Muscle of back (tissue), 11 donors: ENCODE data around the gene GNB1L. TPM values are rescaled to one million over a fixed set of nuclear protein-coding genes. Genes with fewer than 3 reads are reported as not detected.

Source experiments
- DNase-seq, 3 donors: peaks; one replicate each; pipeline versions ENCODE4 v3.0.0 to v3.0.0-alpha.2; 2013
- polyA plus RNA-seq, 10 donors: library from polyadenylated mRNA; unstranded; fragments of 120-200 nt; gene quantifications; one replicate each; pipeline ENCODE4 v1.2.1, GENCODE V29; 2013; ENCODE audit not compliant: insufficient read length in 10 of 10

Gene GNB1L
- polyA plus RNA-seq, 10 donors, result 2.1 to 5.3 (median 3.7) TPM

DNA sequence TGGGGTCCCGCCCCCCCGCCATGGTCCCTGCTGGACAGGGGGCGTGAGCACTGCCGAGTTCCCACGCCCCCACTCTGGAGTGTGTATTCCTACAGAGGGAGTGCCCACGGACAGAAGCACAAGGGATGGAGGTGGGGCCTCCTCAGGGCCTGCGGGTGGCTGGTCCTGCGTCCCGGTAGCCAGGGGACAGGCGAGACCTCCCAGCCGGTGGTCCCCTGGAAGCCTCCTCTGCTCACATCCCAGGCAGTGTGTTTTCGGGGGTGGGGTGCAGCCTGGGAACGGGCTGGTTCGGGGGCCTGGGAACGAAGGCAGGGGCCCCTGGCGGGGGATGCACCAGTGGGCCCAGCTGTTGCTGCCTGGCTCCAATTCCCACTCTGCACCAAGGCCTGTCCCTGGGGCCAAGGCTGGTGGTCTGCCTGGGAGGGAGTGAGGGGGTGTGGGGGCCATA lies 115.2 kb downstream of the GNB1L start:
- DNase-seq, result no peak

GRCh38 chr22:19738664-19739447 lies 115.8 kb downstream of the GNB1L start:
- no peak for DNase-seq

DNA sequence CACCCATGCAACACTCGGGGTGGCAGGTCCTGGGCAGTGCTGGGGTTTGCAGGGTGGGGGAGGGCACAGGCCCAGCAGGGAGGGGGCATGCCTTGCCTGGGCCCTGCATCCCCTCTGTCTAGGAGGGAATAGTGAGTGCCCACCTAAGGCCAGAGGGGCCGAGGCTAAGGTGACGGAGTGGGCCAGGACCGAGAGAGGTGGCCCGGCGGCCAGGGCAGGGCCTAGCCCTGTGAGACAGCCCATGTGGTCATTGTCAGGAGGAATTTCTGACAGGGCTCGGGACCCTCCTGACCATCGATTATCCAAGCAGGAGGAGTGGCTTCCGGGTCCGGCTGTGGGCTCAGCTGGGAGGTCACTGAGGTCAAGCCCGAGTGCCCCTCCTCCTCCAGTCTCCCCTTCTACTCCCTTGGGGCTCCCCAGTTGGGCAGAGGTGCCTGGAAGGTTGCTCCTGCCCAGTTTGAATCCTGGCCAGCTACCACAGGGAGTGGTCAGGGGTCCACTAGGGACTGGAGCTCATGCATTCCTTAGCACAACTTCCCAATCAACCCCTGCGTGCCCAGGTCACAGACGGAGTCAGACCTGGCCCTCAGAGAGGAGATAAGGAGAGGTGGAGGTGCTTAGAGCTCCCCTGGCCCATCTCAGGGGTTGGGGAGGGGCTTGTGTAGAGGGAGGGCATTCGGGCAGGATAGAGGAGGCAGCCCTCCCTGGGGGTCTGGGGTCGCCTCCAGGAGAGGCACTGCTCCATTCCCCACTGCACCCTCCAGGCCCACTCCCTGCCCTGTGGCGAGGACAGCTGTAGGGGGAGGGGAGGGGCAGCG lies 116.6 kb downstream of the GNB1L start:
- no peak for DNase-seq

DNA sequence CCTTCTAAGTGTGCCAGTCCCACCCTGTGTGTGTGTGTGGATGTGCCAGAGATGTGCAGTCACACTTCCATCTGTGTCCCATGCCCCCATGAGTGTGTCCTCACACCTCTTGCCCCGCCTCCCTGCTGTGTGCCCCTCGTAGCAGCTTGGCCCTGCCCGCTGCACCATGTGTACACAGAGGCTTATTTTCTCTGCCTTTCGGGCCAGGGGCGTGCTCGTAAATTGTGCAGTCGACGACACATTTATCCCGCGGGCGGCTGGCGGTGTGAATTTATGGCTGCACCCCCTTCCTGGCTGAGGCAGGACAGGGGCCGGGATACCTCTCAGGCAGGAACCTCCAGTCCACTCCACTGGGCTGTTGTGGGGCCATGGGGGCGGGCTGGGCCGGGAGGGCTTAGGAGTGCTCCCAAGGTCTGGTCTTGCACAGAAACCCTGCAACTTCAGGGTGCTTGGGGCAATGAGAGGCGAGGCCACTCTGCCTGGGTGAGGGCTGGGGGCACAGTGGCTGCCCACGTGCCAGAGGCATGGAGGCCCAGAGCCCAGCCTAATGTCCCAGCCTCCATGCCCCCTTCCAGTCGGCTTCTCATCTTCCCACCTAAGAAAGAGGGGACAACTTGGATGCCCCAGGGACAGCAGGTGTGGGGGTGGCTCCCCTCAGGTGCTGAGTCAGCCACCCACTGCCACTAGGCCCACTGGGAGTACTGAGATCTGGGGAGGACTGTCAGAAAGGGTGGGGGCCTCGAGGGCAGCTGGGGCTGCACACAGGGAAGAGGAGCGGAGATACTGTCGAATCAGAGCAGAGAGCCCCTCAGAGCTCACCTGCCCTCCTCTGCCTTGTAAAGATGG lies 118.8 kb downstream of the GNB1L start:
- no peak for DNase-seq

GRCh38 chr22:19734837-19735382 lies 119.8 kb downstream of the GNB1L start:
- no peak for DNase-seq

- DNase-seq, result no peak
Measured at GRCh38 chr22:19734163-19734562, 120.5 kb downstream of the GNB1L start.

DNA sequence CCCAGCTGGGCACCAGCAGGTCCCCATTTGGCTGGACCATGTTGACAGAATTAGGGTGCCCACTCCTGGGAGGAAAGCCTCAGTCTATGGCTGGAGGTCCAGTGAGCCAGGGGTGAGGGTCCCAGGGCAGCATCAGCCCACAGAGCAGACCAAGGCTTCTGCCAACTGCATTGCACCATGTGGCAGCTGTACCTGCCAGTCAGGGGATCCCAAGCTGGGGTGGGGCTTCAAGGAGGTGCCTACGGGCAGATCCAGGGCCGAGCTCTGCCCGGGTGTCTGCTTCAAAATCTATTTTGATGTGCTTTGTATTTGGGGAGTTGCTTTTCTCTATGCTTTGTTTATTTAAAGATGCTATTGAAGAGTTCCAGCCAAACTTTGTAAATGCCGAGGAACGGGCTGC lies 120.9 kb downstream of the GNB1L start:
- DNase-seq, result no peak

Other genes starting within 250 kb of the GNB1L start
- 100 to 1,000 TPM in 8 of 10 donors, 10 to 100 TPM in 2; 83.2 to 122 (median 105) TPM for gene SEPTIN5, start 140.4 kb downstream of the GNB1L start, polyA plus RNA-seq
- gene GP1BB, start 131.3 kb downstream of the GNB1L start, polyA plus RNA-seq, result 10 to 100 TPM in 7 of 10 donors, 1 to 10 TPM in 3; 4.2 to 15.9 (median 12.4) TPM
- gene TBX1, start 94.1 kb downstream of the GNB1L start, polyA plus RNA-seq, result 10 to 100 TPM in 1 of 10 donors, 1 to 10 TPM in 9; 5.3 to 16.6 (median 7.6) TPM
- gene RTL10, start within 50 bp of the GNB1L start, polyA plus RNA-seq, result 10 to 100 TPM in 8 of 10 donors, 1 to 10 TPM in 2; 8.6 to 15.0 (median 11.3) TPM
- gene COMT, start 86.9 kb upstream of the GNB1L start, polyA plus RNA-seq, result 10 to 100 TPM; 56.2 to 83.9 (median 69.6) TPM
- 10 to 100 TPM; 13.0 to 19.2 (median 15.0) TPM for gene TXNRD2, start 86.9 kb upstream of the GNB1L start, polyA plus RNA-seq
- 10 to 100 TPM; 40.6 to 96.0 (median 79.9) TPM for gene ARVCF, start 161.9 kb upstream of the GNB1L start, polyA plus RNA-seq
- gene TANGO2, start 166.2 kb upstream of the GNB1L start, polyA plus RNA-seq, result 10 to 100 TPM in 5 of 10 donors, 1 to 10 TPM in 5; 7.5 to 11.8 (median 9.6) TPM
- gene DGCR8, start 225.4 kb upstream of the GNB1L start, polyA plus RNA-seq, result 10 to 100 TPM; 29.1 to 47.4 (median 38.7) TPM